Purkinje cell (primary cell): ENCODE data around the gene NXPH3. TPM values are rescaled to one million over a fixed set of nuclear protein-coding genes. Genes with fewer than 3 reads are reported as not detected.

Source experiments
- polyA plus RNA-seq: library from polyadenylated mRNA; unstranded; fragments of >200 nt; fragmentation: Nextera tagmentation; gene quantifications from 2 replicates; pipeline ENCODE4 v1.2.1, GENCODE V29; 2014

NXPH3 gene
- polyA plus RNA-seq = 0.54 TPM in 1 of 2 replicates, not detected in the other

GRCh38 chr17:49575679-49576087, at the start of gene NXPH3:
Gene NXPH3 (plus strand): TSS chr17:49575871. CDS start chr17:49576220, 349 bp downstream.

Other genes with a start within 250 kb of the NXPH3 start
- gene ZNF652, start 213.6 kb upstream of the NXPH3 start, polyA plus RNA-seq = 15.8 and 30.9 TPM in 2 replicates
- gene PHB1, start 161.0 kb upstream of the NXPH3 start, polyA plus RNA-seq = 30.5 and 69.4 TPM in 2 replicates
- gene NGFR, start 80.6 kb upstream of the NXPH3 start, polyA plus RNA-seq = 5.3 and 8.0 TPM in 2 replicates
- 37.4 and 46.7 TPM in 2 replicates for gene SPOP, start 102.2 kb downstream of the NXPH3 start, polyA plus RNA-seq
- 99.9 and 116 TPM in 2 replicates for gene SLC35B1, start 132.1 kb downstream of the NXPH3 start, polyA plus RNA-seq
- 11.3 and 17.8 TPM in 2 replicates for gene FAM117A, start 188.3 kb downstream of the NXPH3 start, polyA plus RNA-seq
- 14.8 and 20.5 TPM in 2 replicates for gene KAT7, start 212.8 kb downstream of the NXPH3 start, polyA plus RNA-seq